ES-I3 (cell line): ENCODE data around the gene PES1.
A peak's percentile ranks its signal among the peaks of the same experiment; 100 is the strongest.
"Not testable (repeated sequence)": the region's sequence is repeated elsewhere in the genome, so short reads cannot be mapped to it uniquely, and the experiment has no call there.

ENCODE experiments used
- H3K36me3 ChIP-seq: 2 replicates; pipeline ENCODE4 v1.6.1; 2013; ENCODE audit warnings: mild to moderate bottlenecking, low read length, control low read depth, moderate library complexity; ENCODE audit not compliant: insufficient read depth
- H3K4me1 ChIP-seq: 2 replicates; pipeline ENCODE4 v1.6.1; 2013; ENCODE audit warnings: mild to moderate bottlenecking, control low read depth, low read length; ENCODE audit not compliant: insufficient read depth
- H3K9ac ChIP-seq: 2 replicates; pipeline ENCODE4 v1.6.1; 2013; ENCODE audit warnings: low read depth, mild to moderate bottlenecking, low read length, moderate library complexity
- H3K9me3 ChIP-seq: 2 replicates; pipeline ENCODE4 v1.6.1; 2013; ENCODE audit warnings: mild to moderate bottlenecking, low read length, moderate library complexity; ENCODE audit not compliant: control insufficient read depth, insufficient read depth

Gene PES1

DNA sequence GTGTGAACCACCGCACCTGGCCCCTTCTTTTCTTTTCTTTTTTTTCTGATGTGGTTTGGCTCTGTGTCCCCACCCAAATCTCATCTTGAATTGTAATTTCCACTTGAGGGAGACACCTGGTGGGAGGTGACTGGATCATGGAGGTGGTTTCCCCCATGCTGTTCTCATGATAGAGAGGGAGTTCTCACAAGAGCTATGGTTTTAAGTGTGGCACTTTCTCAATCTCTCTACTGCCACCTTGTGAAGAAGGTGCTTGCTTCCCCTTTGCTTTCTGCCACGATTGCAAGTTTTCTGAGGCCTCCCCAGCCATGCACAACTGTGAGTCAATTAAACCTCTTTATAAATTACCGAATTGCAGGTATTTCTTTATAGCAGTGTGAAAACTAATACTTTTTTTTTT, 10.3 kb upstream of the PES1 start:
- Histone ChIP-seq H3K9me3 (no peaks in the 10 kb centered on the region), H3K36me3 (no peaks in the 10 kb centered on the region), H3K4me1 (peaks cover 6% of the 10 kb centered on the region), H3K9ac (no peak overlapping the region)

DNA sequence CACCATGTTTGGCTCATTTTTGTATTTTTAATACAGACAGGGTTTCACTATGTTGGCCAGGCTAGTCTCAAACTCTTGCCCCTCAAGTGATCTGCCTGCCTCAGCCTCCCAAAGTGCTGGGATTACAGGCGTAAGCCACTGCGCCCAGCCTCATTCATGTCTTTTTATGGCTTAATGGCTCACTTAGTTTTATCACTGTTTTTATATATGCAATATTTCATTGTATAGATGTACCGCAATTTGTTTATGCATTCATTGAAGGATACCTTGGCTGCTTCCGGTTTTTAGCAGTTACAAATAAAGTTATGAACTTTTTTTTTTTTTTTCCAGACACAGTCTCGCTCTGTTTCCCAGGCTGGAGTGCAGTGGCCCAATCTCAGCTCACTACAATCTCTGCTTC, 9.8 kb upstream of the PES1 start:
- Histone ChIP-seq H3K4me1 (peaks cover 6% of the 10 kb centered on the region), H3K9me3 (no peaks in the 10 kb centered on the region)

DNA sequence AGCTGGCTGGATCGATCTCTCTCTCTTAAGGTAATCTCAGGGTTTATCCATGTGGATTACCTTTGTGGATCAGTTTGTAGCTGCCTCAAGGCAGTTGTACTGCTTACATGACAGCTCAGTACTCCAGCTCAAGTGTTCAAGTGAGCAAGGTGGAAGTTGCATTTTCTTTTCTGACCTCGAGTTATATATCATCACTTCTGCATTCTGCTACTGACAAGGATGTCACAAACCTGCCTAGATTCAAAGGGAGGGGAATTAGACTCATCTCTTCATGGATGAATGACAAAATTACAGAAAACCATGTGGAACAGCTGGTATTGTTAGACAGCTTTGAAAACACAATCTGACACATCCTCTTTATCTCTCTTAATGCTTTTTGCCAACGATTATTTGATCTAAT, 9.2 kb upstream of the PES1 start:
- H3K9me3 ChIP-seq = no peaks in the 10 kb centered on the region
- H3K4me1 ChIP-seq = peaks cover 4% of the 10 kb centered on the region
- no peak overlapping the region for H3K9ac ChIP-seq
- no peaks in the 10 kb centered on the region for H3K36me3 ChIP-seq

More for the DNA sequence above, 9.8 kb upstream of the PES1 start:
- Histone ChIP-seq H3K36me3 (no peaks in the 10 kb centered on the region), H3K9ac (no peak overlapping the region)

DNA sequence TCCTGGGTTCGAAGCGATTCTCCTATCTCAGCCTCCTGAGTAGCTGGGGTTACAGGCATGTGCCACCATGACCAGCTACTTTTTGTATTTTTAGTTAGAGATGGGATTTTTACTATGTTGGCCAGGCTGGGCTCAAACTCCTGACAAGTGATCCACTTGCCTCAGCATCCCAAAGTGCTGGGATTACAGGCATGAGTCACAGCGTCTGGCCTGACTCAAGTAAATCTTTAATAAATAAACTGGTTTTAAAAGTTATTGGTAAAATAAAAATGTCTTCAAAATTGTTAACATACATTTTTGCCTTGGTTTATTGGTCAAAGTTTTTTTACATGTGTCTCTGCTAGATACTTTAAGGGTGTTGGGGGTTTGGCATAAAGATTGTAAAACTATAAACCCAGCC, 7.3 kb upstream of the PES1 start:
- H3K36me3 ChIP-seq = no peaks in the 10 kb centered on the region
- H3K4me1 ChIP-seq = no peaks in the 10 kb centered on the region
- no peaks in the 10 kb centered on the region for H3K9me3 ChIP-seq
- no peak overlapping the region for H3K9ac ChIP-seq

DNA sequence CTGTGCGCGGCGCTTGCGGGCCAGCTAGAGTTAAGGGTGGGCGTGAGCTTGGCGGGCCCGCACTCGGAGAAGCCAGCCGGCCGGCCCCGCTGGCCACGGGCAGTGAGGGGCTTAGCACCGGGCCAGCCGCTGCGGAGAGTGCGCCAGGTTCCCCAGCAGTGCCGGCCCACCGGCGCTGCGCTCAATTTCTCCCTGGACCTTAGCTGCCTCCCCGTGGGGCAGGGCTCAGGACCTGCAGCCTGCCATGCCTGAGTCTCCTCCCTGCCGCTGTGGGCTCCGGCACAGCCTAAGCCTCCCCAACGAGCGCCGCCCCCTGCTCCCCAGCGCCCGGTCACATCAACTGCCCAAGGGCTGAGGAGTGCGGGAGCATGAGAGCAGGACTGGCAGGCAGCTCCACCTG, 5.2 kb upstream of the PES1 start:
- H3K4me1 ChIP-seq = no peaks in the 10 kb centered on the region
- H3K36me3 ChIP-seq = no peaks in the 10 kb centered on the region
- peak overlapping the region; percentile 28; the same call in 1 of the 2 replicates for H3K9ac ChIP-seq
- no peaks in the 10 kb centered on the region for H3K9me3 ChIP-seq

DNA sequence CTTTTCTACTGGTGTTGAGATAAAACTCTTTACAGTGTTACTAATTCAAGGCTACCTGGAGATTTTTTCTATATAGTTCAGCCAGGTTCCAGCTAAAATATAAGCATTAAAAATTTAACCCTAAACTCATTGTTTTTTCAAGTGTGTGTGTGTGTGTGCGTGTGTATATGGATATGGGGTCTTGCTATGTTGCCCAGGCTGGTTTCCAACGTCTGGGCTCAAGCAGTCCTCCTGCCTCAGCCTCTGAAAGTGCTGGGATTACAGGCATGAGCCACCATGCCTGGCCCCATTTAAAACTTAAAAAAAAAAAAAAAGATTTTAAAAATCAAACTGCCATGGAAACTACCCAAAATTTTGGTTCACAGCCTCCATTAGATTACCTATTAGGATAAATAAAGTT, 4.5 kb upstream of the PES1 start:
- Histone ChIP-seq H3K36me3 (no peaks in the 10 kb centered on the region), H3K9me3 (no peaks in the 10 kb centered on the region), H3K9ac (no peak overlapping the region), H3K4me1 (no peaks in the 10 kb centered on the region)

DNA sequence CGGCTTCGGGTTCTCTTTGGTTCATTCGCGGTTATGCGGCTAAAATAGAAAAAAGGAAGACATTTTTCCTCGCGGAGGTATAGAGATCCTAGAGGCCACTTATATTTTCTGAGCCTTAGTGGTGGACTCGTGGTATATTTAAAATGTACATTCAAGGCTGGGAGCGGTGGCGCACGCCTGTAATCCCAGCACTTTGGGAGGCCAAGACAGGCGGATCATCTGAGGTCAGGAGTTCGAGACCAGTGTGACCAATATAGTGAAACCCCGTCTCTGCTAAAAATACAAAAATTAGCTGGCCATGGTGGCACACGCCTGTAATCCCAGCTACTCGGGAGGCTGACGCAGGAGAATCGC, 627 bp upstream of the PES1 start:
- H3K9me3 ChIP-seq, H3K4me1 ChIP-seq: not testable (repeated sequence)
- H3K36me3 ChIP-seq = peaks cover 11% of the 10 kb centered on the region
- H3K9ac ChIP-seq = peak overlapping the region; percentile 14; the same call in 1 of the 2 replicates

DNA sequence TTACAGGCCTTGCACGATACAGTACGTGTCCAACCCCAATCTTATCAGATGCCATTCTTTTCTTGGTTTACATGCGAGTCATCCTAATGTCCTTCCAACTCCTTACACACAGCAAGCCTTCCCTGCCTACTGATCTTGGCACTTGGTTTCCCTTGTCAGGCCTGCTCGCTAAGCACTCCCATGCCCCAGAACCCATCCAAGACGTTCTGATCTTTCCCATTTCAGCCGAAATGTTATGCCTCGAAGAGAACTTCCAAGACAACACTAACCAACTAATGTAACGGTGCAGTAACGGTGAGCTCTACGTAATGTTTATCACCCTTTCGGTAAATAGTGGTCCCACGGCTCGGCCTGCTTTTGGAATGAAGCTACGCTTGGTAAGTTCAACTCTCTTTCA, 521 bp downstream of the PES1 start:
- Histone ChIP-seq H3K36me3 (peaks cover 23% of the 10 kb centered on the region), H3K9ac (peak overlapping the region; percentile 76), H3K4me1 (no peaks in the 10 kb centered on the region; the same call in 1 of the 2 replicates), H3K9me3 (no peaks in the 10 kb centered on the region)

DNA sequence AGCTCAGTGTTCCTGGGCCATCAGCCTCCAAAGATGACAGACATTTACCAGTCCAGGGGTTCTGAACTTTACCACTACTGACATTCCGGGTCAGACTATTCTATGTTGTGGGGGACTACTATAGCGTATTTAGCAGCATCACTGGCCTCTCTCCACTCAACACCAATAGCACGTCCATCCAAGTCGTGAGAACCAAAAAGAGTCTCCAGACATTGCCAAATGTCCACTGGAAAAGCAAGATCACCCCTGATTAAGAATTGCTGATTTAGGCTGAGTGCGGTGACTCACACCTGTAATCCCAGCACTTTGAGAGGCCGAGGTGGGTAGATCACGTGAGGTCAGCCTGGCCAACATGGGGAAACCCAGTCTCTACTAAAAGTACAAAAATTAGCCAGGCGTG, 5.3 kb downstream of the PES1 start:
- H3K36me3 ChIP-seq = peaks cover 44% of the 10 kb centered on the region
- H3K9ac ChIP-seq = no peak overlapping the region
- H3K4me1 ChIP-seq = no peaks in the 10 kb centered on the region; the same call in 1 of the 2 replicates
- no peaks in the 10 kb centered on the region for H3K9me3 ChIP-seq

DNA sequence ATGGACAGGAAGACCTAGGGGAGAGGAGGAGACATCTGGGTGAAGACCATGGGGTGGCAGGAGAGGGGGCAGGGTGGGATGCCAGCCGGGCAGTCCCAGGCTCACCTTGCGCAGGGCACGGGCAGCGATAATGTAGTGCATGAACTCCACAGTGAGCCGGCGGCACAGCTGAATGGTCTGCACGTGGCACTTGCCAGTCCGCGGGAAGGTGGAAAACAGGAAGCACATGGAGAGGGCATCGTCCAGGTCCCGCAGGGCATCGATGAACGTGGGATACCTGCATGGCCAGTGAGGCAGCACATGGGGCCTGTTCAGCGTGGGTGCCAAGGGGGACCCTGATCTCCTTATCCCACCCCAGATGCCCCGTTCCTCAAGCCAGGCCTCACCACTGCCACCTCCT, 7.3 kb downstream of the PES1 start:
- no peak overlapping the region for H3K9ac ChIP-seq
- no peaks in the 10 kb centered on the region for H3K4me1 ChIP-seq
- H3K36me3 ChIP-seq = peaks cover 49% of the 10 kb centered on the region
- H3K9me3 ChIP-seq = no peaks in the 10 kb centered on the region

DNA sequence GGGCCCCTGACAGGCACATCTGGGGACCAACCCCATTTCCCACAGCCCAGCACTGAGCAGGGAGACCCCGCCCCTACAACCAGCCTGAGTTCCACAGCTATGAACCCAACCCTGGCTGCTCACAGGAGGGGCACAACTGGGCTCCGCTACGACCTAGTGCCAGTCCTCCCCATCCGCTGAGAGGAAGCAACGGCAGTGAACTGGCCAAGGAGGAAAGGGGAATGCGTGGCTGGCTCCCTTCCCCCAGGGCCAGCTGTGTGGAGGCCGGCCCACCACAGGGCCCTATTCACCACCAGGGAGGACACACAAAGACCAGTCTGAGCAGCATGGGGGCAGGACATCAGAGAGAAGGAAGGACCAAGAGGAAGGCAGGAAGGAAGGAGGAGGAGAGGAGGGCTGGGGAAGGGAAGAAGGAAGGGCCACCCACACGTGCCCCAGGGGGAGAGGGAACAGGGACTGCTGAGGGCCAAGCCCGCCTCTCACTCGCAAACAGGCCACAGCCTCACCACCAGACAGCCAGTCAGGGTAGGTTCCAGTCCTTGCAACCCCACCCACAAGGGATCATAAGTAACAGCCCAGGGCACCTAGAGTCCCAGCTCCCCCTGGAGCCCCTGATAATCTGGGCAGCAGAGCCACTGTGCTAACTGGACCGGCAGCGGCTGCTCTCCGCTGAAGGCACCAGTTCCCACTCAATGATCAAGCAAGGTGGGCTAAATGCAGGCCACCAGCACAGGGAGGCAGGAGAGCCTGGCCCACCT, 8.7 kb downstream of the PES1 start:
- no peaks in the 10 kb centered on the region for H3K4me1 ChIP-seq
- no peaks in the 10 kb centered on the region for H3K9me3 ChIP-seq
- peaks cover 45% of the 10 kb centered on the region for H3K36me3 ChIP-seq
- H3K9ac ChIP-seq = no peak overlapping the region

DNA sequence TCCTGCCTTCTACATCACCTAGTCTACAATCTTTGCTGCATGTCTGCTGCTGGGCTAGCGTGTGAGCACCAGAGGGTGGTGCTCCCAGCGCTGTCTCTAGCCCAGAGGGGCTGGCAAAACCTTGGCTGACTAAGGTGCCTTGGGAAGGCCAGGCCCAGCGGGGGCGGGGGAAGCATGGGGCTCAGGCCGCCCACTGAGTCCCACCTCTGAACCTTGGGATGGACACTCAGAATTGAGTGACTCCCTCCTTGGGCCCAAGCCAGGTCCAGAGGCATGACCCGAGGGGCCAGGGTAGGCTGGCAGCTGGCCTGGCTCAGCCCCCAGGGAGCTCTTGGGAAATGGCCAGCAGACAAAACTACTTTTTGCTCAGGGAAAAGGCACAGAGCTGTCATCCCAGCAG, 9.7 kb downstream of the PES1 start:
- no peaks in the 10 kb centered on the region for H3K9me3 ChIP-seq
- no peak overlapping the region for H3K9ac ChIP-seq
- H3K36me3 ChIP-seq = peaks cover 39% of the 10 kb centered on the region
- H3K4me1 ChIP-seq = no peaks in the 10 kb centered on the region

DNA sequence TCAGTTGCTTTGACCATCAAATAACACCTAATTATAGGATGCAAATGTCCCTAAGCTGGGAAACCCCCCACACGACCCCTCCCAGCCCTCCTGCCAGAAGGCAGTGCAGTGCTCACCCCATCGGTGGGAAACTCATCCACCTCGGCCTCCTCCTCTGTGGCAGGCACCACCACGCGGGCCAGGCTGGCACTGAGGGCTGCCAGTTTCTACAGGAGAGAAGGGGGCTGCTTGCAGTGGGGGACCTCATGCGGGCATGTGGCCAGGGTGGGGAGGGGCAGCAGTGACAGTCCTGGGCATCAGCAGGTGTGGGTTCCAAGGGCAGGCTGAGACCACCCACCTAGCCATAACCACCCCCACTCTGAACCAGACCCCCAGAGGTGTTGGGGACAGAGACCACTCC, 10.8 kb downstream of the PES1 start:
- Histone ChIP-seq H3K4me1 (no peaks in the 10 kb centered on the region), H3K9ac (no peak overlapping the region), H3K36me3 (peaks cover 31% of the 10 kb centered on the region), H3K9me3 (no peaks in the 10 kb centered on the region)

DNA sequence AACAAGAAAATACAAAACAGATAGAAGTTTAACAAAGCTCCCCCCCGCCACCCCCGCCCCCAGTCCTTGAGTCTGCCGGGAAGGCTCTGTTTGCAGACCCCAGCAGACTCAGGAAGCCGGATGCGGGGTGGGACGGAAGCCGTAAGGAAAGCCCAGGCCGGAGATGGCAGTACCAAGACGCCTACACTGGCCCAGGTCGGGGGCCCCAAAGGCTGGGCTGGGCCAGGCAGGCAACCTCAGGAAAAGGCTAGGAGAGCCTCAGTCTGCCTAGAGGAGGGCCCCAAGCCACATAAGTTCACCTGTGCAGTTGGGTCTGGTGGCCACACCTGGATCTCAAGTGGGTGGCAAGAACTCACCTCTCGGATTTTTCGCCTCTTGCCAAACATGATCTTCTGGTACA, 13.2 kb downstream of the PES1 start:
- Histone ChIP-seq H3K9ac (no peak overlapping the region), H3K9me3 (no peaks in the 10 kb centered on the region), H3K4me1 (no peaks in the 10 kb centered on the region; the same call in 1 of the 2 replicates), H3K36me3 (peaks cover 15% of the 10 kb centered on the region; the same call in 1 of the 2 replicates)

DNA sequence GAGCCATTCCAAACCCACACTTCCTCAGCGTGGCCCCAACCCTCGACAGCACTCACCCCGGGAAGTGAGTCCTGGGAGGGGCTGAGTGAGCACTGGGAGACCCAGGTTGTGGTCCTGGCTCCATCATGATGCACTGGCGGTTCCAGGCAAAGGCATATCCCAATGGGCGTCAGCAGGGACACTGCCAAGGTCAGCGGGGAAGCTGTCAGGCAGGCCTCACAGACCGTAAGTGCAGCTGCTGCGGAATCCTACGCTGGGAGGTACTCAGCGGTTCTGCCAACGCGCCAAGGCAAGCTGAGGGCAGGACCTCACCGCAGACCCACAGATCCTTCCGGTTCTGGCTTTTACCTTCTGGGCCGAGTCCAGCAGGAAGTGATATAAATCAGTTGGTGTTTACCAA, 15.9 kb downstream of the PES1 start:
- no peak overlapping the region for H3K9ac ChIP-seq
- no peaks in the 10 kb centered on the region for H3K9me3 ChIP-seq
- no peaks in the 10 kb centered on the region; the same call in 1 of the 2 replicates for H3K4me1 ChIP-seq
- peaks cover 10% of the 10 kb centered on the region; the same call in 1 of the 2 replicates for H3K36me3 ChIP-seq
